HG03520 (cell line): ENCODE measurements around the gene DHRSX.
"Not testable (repeated sequence)": the region's sequence is repeated elsewhere in the genome, so short reads cannot be mapped to it uniquely, and the experiment has no call there.

Experiments
- ATAC-seq: cut with Tn5 transposase; IDR thresholded peaks from one replicate; pipeline ENCODE4 v1.9.1; 2021; ENCODE audit warnings: mild to moderate bottlenecking, moderate library complexity; ENCODE audit not compliant: unreplicated experiment

DHRSX gene

GRCh38 chrX:2460821-2461710 lies 39.7 kb downstream of the DHRSX start:
- not testable (repeated sequence) for ATAC-seq

- not testable (repeated sequence) for ATAC-seq
Measured at GRCh38 chrX:2460048-2460447, 40.7 kb downstream of the DHRSX start.

- no peak for ATAC-seq
Measured at GRCh38 chrX:2458309-2458708, 42.5 kb downstream of the DHRSX start.

- no peak for ATAC-seq
Measured at GRCh38 chrX:2457289-2458133, 43.3 kb downstream of the DHRSX start.

- ATAC-seq, result not testable (repeated sequence)
Measured at GRCh38 chrX:2456091-2456490, 44.7 kb downstream of the DHRSX start.

- not testable (repeated sequence) for ATAC-seq
Measured at GRCh38 chrX:2454620-2455019, 46.2 kb downstream of the DHRSX start.

GRCh38 chrX:2452799-2453198 lies 48.0 kb downstream of the DHRSX start:
- no peak for ATAC-seq

GRCh38 chrX:2452317-2452784 lies 48.4 kb downstream of the DHRSX start:
- ATAC-seq, result no peak

- no peak for ATAC-seq
Measured at GRCh38 chrX:2451501-2452316, 49.1 kb downstream of the DHRSX start.

GRCh38 chrX:2450681-2451080 lies 50.1 kb downstream of the DHRSX start:
- ATAC-seq, result no peak

GRCh38 chrX:2449135-2449886 lies 51.5 kb downstream of the DHRSX start:
- no peak for ATAC-seq

- ATAC-seq, result no peak
Measured at GRCh38 chrX:2447484-2447883, 53.3 kb downstream of the DHRSX start.

GRCh38 chrX:2446815-2447214 lies 54.0 kb downstream of the DHRSX start:
- no peak for ATAC-seq

- no peak for ATAC-seq
Measured at GRCh38 chrX:2445662-2446623, 54.8 kb downstream of the DHRSX start.

GRCh38 chrX:2442694-2443093 lies 58.1 kb downstream of the DHRSX start:
- no peak for ATAC-seq

GRCh38 chrX:2441466-2441865 lies 59.3 kb downstream of the DHRSX start:
- ATAC-seq, result no peak

- ATAC-seq, result no peak
Measured at GRCh38 chrX:2439613-2440012, 61.2 kb downstream of the DHRSX start.

- no peak for ATAC-seq
Measured at GRCh38 chrX:2435465-2435864, 65.3 kb downstream of the DHRSX start.
